Pons (tissue), 1 donor: ENCODE measurements around the gene SWI5.
"Not testable (repeated sequence)": the region's sequence is repeated elsewhere in the genome, so short reads cannot be mapped to it uniquely, and the experiment has no call there.

Experiments
- DNase-seq: peaks from one replicate; pipeline ENCODE4 v3.0.0-alpha.2; 2016; ENCODE audit warnings: low spot score

SWI5 gene

GRCh38 chr9:128276008-128276573, at the start of gene SWI5:
TSS of gene SWI5 (plus strand) at chr9:128276276.
- DNase-seq = peak; percentile 98

- no peak for DNase-seq
Observed at GRCh38 chr9:128226412-128226801, 49.7 kb upstream of the SWI5 start.

- not testable (repeated sequence) for DNase-seq
Observed at GRCh38 chr9:128230897-128231296, 45.2 kb upstream of the SWI5 start.

GRCh38 chr9:128231638-128232527, 44.2 kb upstream of the SWI5 start:
- DNase-seq = no peak

GRCh38 chr9:128232528-128233428, 43.3 kb upstream of the SWI5 start:
- DNase-seq = no peak

GRCh38 chr9:128233817-128234406, 42.2 kb upstream of the SWI5 start:
- DNase-seq = no peak

- no peak for DNase-seq
Observed at GRCh38 chr9:128242124-128242523, 34.0 kb upstream of the SWI5 start.

- DNase-seq = no peak
Observed at GRCh38 chr9:128242828-128243214, 33.3 kb upstream of the SWI5 start.

- DNase-seq = no peak
Observed at GRCh38 chr9:128243215-128244018, 32.7 kb upstream of the SWI5 start.

- no peak for DNase-seq
Observed at GRCh38 chr9:128244091-128244836, 31.8 kb upstream of the SWI5 start.

GRCh38 chr9:128244837-128245231, 31.2 kb upstream of the SWI5 start:
- DNase-seq = no peak

GRCh38 chr9:128245421-128246151, 30.5 kb upstream of the SWI5 start:
- DNase-seq = no peak

GRCh38 chr9:128246471-128246870, 29.6 kb upstream of the SWI5 start:
- no peak for DNase-seq

GRCh38 chr9:128247226-128247803, 28.8 kb upstream of the SWI5 start:
- DNase-seq = no peak

GRCh38 chr9:128249558-128249907, 26.5 kb upstream of the SWI5 start:
- no peak for DNase-seq

GRCh38 chr9:128249908-128250838, 25.9 kb upstream of the SWI5 start:
- DNase-seq = no peak

- no peak for DNase-seq
Observed at GRCh38 chr9:128250839-128251731, 25.0 kb upstream of the SWI5 start.

- no peak for DNase-seq
Observed at GRCh38 chr9:128251732-128252100, 24.4 kb upstream of the SWI5 start.
